Stimulated activated CD4-positive, alpha-beta T cell treated with anti-CD3 and anti-CD28 coated beads, Interleukin-4, amount 100 ng/mL, for 4 hours (primary cell): ENCODE measurements around the gene AP1M1.

ENCODE experiments used
- DNase-seq, 2 experiments: peaks; one replicate each; pipeline ENCODE4 v3.0.0-alpha.2; 2020

The AP1M1 gene

DNA sequence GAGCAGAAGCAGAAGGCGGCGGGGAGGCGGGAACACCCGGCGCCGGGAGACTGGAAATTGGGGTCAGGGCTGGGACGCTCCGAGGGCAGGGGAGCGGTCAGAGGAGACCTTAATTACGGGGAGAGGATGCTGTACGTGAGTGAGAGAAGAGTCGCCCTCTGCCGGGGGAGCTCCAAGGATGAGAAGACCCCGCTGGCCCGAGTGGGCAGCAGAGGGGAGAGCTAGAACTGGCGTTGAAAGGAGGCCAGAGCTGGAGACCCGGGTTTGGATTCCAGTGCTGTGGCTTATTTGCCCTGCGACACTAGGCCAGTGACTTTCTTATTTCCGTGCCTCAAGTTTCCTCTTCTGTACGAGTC, 12.0 kb upstream of the AP1M1 start:
- DNase-seq, result peak; percentile 34 to 38

DNA sequence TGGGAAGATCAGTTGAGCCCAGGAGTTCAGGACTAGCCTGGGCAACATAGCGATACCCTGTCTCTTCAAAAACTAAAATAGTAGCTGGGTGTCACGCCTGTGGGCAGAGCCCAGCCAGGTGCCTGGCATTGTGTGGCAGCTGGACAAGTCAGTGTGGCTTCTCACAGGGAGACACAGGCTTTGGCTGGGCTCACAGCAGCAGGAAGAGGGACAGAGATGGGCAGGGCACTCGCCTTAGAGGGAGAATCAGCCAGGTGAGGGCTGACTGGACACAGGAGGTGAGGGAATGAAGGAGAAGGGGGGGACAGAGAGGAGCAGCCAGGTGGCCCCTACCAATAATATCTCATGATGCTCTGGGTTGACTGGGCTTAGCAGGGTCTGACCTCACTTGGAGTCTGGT, 9.2 kb upstream of the AP1M1 start:
- DNase-seq, result no peak

DNA sequence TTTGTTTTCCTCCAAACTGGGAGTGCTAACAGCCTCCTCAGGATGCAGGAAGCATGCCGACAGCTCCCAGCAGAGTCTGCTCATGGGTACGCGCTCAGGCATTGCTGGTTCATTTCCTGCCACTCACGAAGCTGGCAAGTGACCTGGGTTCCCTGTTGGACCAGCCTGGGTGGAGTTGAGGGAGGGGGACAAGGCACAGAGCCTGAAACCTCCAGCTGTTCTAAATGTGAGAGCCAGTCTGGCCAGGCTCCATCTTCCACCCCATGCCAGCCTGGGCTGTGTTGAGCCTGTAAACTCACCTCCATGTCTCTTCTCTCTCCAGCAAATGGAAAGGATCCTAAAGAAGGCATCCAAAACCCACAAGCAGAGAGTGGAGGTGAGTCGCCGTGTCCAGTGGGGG, 7.5 kb upstream of the AP1M1 start:
- no peak for DNase-seq

DNA sequence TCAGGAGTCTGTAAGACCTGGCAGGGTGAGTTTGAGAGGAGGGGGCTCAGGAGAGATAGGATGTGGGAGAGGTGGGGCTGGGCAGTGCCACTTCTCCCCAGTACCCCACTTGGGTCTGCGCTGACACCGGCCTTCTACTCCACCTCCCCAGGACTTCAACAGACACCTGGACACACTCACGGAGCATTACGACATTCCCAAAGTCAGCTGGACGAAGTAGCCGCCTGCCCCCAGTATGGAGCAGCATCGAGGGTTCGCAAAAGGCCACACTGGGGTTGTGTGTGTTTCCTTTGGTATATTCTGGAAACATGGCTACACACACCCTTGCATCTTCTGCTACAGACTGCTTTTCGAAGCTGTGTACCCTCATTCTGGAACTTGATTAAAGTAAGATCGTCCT, 7.0 kb upstream of the AP1M1 start:
- DNase-seq, result no peak

DNA sequence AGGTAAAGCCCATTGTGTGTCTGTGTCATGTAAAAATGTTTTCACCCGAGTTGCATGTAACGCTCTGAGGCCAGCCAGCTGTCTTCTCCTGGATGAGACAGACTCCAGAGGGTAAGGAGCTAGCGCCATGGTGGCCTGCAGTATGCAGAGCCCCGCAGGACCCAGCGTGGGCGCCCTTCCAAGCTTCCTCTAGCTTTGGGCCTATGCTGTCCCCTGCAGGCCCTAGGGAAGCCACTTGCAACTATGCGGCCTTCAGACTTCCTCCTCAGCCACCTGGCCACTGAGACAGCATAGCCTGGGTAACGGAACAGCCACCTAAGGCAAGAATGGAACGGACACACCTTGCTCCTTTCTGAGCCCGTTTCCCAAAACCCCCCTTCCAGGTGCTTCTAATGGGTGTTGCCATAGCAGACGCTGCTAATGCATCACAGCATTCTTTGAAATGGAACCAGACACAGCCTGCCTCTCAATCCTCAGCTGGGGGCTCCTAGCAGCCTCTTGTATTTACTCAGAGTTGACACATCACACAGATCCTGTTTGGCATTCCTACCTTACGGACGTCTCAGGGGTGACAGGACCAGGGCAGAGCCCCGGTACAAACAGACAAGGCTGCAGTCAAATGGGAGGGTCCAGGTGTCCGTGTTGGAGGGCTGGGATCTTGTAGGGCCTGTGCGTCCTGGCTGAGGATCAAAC, 6.3 kb upstream of the AP1M1 start:
- no peak for DNase-seq

DNA sequence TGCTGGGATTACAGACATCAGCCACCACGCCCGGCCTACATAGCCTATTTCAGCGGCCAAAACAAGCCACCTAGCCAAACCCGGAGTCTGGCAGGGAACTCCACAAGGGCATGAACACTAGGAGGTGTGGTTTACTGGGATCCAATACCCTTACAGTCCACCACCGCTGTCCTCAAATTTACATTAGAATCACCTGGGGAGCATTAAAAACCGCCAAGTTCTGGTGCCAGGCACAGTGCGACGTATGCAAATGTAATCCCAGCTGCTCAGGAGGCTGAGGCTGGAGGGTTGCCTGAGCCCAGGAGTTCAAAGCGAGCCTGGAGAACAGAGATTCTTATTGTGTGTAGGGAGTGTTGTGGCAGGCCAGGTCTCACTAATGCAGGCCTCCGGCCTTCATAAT, 4.2 kb upstream of the AP1M1 start:
- DNase-seq, result no peak

DNA sequence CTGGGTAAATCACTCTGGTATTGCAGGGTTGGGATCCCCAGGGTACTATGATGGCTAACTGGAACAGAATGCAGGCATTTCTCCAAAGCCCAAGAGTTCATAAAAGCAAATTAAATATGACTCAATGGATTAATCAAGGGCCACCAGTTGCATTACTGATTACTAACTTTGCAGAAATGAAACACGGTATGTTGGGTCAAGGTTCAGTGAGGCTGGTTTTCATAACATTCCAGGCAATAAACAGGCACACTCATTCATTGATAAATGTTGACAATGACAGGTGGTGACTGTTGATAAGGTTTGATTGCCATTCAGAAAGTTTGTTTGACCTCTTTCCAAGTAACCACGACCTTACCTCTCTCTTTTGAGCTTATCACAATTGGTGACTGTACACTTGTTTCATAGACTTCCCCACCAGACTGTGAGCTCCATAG, 506 bp upstream of the AP1M1 start:
- no peak for DNase-seq

DNA sequence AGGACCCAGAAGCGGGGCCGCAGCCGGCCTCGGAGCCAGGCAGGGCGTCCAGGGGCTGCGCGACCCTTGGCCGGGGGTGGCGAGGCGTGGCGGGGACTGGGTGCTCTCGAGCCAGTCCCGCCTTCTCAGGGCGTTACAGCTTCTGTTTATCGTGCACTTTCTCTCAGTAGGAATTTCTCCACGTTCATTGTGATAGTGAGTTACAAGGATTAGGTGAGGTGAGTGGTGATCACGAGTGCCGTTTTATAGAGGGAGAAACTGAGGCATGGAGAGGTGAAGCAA, 600 bp downstream of the AP1M1 start:
- no peak for DNase-seq

DNA sequence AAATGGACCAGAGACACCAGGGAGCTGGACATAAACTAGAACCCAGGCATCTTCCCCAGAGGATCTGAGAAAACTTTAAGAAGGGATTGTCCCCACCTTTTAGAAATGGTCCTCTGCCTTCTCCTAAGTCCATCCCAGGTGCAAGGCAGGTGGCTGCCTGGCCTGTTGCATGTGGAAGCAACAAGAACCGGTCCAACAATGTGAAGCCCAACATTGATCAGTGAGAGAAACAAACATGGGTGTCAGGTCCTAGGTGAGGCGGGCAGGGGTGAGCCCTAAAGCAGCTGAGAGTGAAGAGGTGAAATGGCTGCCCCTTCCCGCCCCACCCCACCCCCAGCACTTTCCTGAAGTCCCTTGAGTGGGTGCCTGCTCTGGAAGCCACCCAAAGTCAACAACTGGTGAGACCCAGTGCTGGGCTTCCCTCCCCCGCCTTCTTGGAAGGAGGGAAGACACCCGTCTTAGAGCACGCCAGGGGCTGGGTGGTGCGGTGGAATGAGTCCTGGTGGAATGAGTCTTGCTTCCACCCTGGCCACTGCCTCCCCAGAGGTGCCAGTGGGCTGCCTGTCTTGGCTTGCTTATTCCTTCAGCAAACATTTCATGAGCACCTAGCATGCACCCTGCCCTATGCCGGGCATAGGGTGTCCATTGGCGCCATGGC, 1.7 kb downstream of the AP1M1 start:
- no peak for DNase-seq

DNA sequence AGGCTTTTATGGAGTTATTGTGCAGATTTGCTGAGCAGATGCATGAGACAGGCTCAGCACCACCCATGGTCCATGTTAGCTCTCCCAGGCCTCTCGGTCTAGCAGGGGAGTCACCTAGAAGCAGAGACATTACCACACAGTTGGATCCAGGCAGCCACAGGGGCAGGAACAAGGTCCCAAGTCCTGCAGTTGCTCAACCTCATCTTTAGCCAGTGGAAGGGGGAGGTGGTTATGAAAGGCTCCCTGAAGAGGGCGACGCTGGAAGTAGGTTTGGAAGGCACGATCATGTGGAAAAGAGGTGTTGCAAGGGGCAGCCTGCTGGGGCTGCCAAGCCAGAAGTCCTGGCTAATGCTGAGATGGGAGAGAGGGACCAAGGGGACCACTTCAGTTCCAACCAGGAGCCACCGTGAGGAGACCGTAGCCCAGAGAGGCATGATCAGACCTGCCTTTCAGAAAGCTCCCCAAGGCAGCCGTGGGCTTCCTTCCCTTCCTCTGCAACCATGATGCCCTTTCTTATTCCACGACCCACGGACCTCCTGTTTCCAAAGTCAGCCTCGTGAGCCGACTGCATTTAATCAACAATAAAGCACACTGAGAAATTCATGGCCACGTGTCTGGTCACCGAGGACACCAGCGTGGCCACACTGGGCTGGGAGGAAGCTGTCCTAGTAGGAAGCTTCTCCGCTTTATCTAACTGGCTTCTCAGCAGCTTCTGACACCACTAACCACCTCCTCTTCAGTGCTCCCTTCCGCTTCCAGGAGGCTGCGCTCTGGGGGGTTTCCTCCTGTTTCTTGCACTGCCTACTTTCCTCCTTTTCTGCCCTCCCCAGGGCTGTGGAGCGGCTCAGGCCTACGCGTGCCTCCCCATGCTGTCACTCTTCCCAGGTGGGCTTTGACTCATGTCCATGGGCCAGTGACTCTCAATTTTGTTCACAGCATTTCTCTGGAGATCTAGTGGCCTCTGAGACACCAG, 2.6 kb downstream of the AP1M1 start:
- DNase-seq, result no peak

DNA sequence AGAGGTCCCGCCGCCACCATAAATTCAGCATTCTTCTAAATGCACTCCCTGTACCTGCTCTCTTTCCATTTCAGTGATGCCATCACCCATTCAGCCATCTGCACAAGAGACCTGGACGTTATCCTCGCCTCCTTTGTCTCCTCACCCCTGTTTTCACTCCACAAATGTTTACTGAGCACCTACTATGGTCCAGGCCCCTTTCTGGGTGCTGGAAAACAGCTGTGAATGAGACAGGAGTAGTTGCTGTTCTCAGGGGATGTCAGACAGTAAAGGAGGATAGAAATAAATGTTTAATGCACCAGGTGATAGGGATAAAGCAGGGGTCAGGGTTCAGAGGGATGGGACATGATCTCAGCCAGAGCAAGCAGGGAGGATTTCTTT, 3.3 kb downstream of the AP1M1 start:
- DNase-seq, result no peak

DNA sequence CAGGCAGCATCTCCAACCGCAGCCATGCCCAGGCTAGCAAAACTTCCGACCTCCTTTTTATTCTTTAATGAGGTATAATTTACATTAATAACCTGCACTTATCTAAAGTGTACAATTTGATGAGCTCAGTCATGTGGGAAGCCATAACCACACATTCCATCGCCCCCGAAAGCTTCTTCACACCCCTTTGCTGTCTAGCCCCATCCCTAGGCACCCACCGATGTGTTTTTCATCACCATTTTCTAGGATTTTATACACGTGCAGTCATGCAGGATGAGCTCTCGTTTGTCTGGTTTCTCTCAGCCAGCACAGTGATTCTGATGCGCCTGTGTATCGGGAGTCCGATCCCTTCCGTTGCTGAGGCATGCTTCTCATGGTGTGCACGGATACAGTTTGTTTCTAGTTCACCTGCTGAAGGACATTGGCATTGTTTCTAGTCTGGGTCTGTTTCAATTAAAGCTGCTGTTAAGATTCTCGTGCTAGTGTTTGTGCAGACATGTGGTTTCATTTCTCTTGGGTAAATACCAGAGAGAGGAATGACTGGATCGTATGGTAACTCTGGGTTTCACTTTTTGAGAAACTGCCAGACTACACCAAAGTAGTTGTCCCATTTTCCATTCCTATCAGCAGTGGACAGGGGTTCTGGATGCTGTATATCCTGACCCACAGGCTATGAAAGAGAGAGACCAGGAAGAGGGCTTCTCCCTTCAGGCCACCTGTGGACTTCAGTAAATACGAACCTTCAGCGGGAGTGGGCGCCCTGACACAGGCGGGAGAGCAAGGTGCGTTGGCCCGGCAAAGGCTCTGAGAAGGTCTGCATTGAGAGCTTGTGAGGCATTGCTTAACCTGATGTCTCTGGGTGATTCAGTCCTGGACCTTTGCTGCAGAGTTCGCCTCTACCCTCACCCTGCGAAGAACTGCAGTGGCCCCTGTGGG, 4.9 kb downstream of the AP1M1 start:
- DNase-seq, result no peak

DNA sequence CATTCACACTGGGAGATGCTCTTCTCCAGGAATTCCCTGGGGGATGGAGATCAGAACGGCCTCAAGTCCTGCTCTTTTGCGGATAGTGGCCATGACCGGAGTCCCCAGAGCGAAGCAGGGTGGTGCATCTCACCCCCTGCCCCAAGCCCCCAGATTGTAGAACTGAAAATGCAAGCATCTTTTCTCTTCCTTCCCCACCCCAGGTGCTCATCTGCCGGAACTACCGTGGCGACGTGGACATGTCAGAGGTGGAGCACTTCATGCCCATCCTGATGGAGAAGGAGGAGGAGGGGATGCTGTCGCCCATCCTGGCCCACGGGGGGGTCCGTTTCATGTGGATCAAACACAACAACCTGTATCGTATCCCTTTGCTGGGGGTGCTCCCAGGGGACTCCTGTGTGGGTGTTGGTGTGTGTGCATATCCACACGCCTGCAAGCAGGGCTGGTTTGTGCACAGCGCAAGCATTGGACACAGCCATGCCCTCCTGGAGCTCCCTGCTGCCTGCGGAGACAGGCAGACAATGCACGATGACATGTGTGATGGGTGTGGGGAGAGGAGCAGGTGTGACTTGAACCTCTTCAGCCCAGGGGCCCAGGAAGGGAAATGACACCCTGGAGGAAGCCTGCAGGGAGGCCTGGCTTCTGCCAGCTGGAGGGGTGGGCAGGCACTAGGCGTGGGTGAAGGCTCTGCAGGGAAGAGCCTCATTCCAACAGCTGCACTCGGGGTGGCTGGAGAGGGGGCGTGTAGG, 5.7 kb downstream of the AP1M1 start:
- DNase-seq, result no peak

DNA sequence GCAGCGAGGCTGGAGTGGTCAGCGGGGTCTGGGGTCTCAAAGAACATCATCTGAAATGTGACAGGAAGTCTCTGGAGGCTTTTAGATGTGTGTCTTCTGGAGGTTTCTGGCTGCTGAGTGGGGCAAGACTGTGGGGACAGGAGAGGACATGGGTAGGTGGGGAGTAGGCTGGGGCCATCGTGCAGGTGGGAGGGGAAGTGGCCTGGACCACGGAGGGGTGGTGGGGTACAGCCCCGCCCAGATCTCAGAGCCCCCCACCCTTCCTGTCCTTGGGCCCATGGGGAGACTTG, 6.2 kb downstream of the AP1M1 start:
- no peak for DNase-seq

DNA sequence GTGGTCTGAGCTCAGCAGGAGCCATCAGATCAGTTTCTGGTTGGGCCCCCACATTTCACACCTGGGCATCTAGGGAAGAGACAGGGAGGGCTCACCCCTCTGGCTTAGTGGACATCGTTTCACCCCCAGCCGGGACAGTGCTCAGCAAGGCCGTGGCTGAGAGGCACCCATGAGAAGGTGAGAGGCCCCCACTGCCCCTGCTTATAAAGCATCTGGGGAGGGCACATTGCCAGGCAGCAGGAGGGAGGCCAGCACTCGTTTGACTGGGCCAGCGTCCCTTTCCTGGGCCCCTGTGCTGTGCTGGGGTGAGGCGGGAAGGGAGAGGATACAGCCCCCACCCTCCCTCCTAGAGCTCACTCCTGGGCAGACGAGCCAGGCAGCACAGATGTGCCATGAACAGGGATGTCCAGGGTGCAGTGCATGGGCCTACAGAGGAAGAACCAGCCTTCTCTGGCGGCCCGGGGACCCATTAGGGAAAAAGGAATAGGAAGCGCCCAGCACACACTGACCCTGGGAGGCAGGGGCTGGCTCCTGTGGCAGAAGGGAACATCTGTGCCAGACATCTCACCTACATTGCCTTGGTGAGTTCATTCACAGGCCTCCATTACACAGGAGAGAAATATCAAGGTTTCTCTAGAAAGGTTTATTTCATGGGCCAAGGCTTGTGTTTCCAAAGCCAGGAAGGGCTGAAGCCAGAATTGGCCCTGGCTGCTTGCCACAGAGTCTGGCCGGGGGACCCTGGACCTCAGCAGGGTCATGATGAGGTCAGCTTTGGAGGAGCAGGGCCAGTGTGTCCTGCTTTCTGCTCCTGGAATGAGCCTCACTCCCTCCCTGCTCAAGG, 7.7 kb downstream of the AP1M1 start:
- no peak for DNase-seq

DNA sequence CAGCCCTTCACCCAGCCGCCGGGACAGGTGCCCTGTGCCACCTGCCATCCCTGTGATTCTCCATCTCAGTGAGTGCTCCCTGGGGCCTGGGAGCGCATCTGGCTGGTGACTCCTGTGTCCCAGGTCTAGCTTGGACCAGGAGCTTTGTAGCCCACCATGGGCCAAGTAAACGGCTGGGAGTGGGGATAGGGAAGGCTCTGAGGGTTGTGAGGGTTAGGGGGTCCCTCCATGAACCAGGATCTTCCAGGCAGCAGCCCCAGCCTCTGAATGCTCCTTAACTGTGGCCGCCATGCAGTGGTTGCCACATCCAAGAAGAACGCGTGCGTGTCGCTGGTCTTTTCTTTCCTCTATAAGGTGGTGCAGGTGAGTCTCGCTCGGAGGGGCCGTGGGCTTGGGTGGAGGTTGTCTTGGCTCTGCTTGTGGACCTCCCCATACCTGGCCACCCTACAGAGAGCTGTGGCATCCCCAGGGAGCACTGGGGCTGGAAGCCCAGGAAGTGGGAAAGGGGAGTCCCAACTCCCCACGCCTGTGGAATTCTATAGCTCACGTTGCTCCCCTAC, 8.4 kb downstream of the AP1M1 start:
- DNase-seq, result no peak

DNA sequence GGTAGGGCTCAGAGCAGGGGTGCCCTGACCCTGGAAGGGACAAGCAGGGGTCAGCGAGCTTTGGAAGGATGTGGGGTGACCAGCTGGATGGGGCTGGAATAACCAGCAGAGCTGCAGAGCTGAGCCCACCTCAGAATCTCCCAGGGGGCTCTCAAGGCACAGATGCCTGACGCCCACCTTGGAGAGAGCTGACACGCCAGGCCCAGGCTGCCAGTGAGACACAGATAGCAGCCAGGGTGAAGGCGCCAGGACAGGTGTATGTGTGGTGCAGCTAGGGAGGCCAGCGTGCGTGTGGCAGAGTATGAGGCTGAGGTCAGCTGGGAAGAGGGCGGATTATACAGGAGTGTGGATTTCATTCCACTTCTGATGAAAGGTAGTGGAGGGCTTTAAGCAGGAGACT, 8.9 kb downstream of the AP1M1 start:
- DNase-seq, result no peak

DNA sequence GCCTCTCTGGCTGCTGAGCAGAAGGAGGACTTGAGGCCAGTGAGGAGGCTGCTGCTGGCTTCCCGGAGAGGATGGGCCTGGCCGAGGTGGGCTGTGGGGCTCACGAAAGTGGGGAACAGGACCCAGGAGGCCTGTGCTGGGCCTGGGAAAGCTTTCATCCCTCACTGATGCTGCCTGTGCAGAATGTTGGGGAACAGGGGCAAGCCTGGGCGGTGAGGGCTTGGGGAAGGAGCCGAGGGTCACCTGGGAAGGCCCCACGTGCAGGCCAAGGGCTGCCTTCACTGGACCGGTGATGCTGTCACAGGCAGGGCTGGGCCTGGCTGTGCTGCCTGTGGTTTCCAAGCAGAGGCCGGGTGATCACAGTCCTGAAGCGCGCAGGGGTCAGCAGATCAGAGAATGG, 9.4 kb downstream of the AP1M1 start:
- no peak for DNase-seq

DNA sequence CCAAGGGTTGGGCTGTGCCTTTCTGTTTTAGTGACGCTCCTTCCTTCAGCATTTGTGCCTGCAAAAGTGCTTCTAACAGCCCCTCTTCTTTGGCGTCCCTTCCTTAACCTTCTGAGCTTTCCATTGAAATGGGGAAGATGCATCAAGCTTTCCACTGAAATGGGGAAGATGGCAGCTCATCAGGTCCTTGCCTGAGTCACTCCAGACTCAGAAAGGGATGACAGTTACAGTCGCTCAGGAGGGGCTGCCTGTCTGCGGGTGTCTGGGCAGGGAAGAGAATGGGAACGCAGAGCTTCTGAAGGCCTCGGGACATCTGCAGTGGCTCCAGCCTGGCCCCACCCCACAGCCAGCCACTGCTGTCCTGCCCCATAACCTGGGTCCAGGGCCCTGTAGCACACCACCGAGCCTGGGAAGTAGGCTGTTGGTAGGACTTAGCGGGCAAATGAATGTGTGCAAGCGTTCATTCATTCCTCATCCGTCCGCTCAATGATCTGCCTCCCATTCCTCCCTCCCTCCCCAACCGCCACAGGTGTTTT, 9.8 kb downstream of the AP1M1 start:
- DNase-seq, result no peak

DNA sequence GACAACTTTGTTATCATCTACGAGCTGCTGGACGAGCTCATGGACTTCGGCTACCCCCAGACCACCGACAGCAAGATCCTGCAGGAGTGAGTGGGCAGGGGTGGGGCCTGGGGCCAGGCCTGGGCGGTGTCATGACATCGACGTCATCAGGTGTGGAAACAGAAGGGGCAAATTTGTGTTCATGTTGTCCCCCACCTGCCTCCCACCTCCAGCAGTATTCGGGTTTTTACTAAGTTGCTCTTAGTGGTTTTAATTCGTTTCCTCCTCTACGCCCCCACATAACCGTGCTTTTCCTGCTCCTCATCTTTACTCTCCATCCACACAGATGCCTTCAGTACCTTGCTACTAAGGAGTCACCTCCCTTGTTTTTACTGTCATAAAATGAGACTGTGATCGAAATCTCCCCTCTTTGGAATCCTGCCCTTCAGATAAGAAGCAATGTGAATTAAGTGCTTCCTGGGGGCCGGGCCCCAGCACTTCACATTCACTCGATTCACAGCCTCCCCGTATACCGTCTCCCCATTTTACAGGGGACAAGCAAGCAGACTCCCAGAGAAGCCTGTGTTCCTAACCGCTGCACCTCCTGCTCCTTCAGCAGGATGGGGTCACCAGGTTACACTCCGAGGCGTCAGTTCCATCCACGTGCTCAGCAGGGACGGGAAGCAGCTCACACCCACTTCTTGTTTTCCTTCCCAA, 10.5 kb downstream of the AP1M1 start:
- no peak for DNase-seq
